Measurements from ENCODE around the gene PARD6A. TPM values are rescaled to one million over a fixed set of nuclear protein-coding genes. Genes with fewer than 3 reads are reported as not detected.

PARD6A gene
- total RNA-seq, 3 donors from 2014 or later (not counting 1 experiment from before 2014, with no cell fraction given), result 3.1 to 4.4 (median 3.3) TPM

GRCh38 chr16:67641779-67642708 lies 18.7 kb upstream of the PARD6A start:
- H3K27ac Mint-ChIP-seq, result peak overlapping the region in 1 of 2 donors; percentile 9
- H3K27me3 ChIP-seq (ENCODE audit: control insufficient read depth, insufficient read depth, low read length), result no peaks in the 10 kb centered on the region
- no peak for DNase-seq
- no peaks in the 10 kb centered on the region for H3K9me3 Mint-ChIP-seq
- no peaks in the 10 kb centered on the region for H3K4me1 Mint-ChIP-seq
- H3K4me3 Mint-ChIP-seq, result no peak overlapping the region
- H3K9me3 ChIP-seq (ENCODE audit: control insufficient read depth, insufficient read depth, low read length), result no peaks in the 10 kb centered on the region
- no peak overlapping the region for H3K4me3 ChIP-seq (ENCODE audit: low read length)
- H3K36me3 Mint-ChIP-seq, result peaks cover 1% of the 10 kb centered on the region
- H3K36me3 ChIP-seq (ENCODE audit: control insufficient read depth, insufficient read depth, low read length), result peaks cover 26% of the 10 kb centered on the region
- no peak for ATAC-seq
- no peak overlapping the region for H3K27ac ChIP-seq (ENCODE audit: low read length)
- 89% methylated on average over 10 of the region's 10 CpGs for WGBS (ENCODE audit: insufficient coverage)
- intact Hi-C loops (cut with micrococcal nuclease), result loop anchor here (5.0 kb wide), 1 partner anchor 80 kb away; the partner anchor contains the start of gene CTCF
- peaks cover 22% of the 10 kb centered on the region for H3K4me1 ChIP-seq (ENCODE audit: control insufficient read depth, insufficient read depth, low read length)
- no peak for TF ChIP-seq CTCF (IDR thresholded peaks at IDR 0.05)
- no peaks in the 10 kb centered on the region for H3K27me3 Mint-ChIP-seq (ENCODE audit: low read depth in 2 of 2)

DNA sequence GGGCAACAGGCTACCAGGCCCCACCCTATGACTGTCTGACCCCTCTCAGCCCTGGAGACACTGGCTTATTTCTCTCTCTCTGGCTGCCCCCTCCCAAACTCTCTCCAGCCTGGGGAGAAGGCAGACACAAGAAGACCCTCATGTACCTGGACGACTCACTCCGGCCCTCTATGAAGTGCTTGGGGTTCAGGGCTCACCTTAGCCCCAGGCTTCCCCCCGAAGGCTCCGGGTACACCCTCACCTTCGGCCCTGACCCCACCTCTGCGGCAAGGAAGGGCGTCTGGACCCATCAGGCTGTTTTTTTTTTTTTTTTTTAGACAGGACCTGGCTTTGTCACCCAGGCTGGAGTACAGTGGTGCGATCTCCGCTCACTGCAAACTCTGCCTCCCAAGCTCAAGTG lies 16.7 kb upstream of the PARD6A start:
- Mint-ChIP-seq H3K36me3 (no peaks in the 10 kb centered on the region), H3K27ac (peak overlapping the region; percentile 16 to 80), H3K9me3 (no peaks in the 10 kb centered on the region), H3K4me3 (peak overlapping the region; percentile 28), H3K27me3 (ENCODE audit: low read depth in 2 of 2) (no peaks in the 10 kb centered on the region), H3K4me1 (no peaks in the 10 kb centered on the region)
- H3K9me3 ChIP-seq (ENCODE audit: control insufficient read depth, insufficient read depth, low read length), result no peaks in the 10 kb centered on the region
- WGBS (ENCODE audit: insufficient coverage), result 95% methylated on average over 9 of the region's 9 CpGs
- H3K27me3 ChIP-seq (ENCODE audit: control insufficient read depth, insufficient read depth, low read length), result no peaks in the 10 kb centered on the region
- no peak for ATAC-seq
- TF ChIP-seq CTCF (IDR thresholded peaks at IDR 0.05), result no peak
- peaks cover 17% of the 10 kb centered on the region for H3K36me3 ChIP-seq (ENCODE audit: control insufficient read depth, insufficient read depth, low read length)
- H3K4me3 ChIP-seq (ENCODE audit: low read length), result no peak overlapping the region
- intact Hi-C loops (cut with micrococcal nuclease), result loop anchor here (1.0 to 5.0 kb wide), 2 partner anchors 82 to 97 kb away; partner anchors contain the start of gene CTCF
- no peak overlapping the region for H3K27ac ChIP-seq (ENCODE audit: low read length)
- DNase-seq, result no peak
- H3K4me1 ChIP-seq (ENCODE audit: control insufficient read depth, insufficient read depth, low read length), result peaks cover 22% of the 10 kb centered on the region

DNA sequence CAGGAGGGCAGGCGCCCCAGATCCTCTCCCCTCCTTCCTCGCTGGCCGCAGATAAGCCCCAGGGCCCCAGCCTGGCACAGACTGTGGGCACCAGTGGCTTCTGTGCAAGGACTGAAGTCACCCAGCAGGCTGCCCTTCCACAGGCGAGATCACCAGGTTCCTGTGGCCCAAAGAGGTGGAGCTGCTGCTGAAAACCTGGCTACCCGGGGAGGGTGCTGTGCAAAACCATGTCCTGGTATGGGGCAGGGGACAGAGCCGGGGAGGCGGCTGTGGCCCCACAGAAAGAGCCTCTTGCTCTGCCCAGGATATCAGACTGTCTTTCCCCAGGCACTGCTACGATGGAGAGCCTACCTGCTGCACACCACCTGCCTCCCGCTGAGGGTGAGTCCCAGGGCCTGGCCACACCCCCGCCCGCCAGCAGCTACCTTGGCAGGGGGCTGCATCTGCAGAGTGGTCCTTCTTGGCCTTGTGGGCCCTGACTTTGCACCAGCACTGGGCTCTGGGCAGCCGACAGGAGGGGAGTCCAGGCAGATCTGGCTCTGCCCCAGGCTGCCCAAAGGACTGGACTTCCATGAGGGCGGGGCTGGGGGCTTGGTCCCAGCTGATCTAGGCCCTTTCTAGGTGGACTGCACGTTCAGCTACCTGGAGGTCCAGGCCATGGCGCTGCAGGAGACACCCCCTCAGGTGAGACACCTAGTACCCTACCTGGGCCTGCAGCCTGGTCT lies 15.2 kb upstream of the PARD6A start:
- WGBS (ENCODE audit: insufficient coverage), result 52% methylated on average over 15 of the region's 15 CpGs
- ATAC-seq (peak in 2 of 3 donors; percentile 17 to 25), DNase-seq (peak in 1 of 2 donors; percentile 51)
- peak overlapping the region; percentile 61 to 80 for H3K27ac Mint-ChIP-seq
- peaks cover 22% of the 10 kb centered on the region for H3K4me1 ChIP-seq (ENCODE audit: control insufficient read depth, insufficient read depth, low read length)
- H3K4me1 Mint-ChIP-seq, result no peaks in the 10 kb centered on the region
- peak overlapping the region; percentile 80 for H3K27ac ChIP-seq (ENCODE audit: low read length)
- intact Hi-C loops (cut with micrococcal nuclease), result no loop called here
- no peaks in the 10 kb centered on the region for H3K36me3 Mint-ChIP-seq
- peak overlapping the region; percentile 76 for H3K4me3 Mint-ChIP-seq
- H3K9me3 Mint-ChIP-seq, result no peaks in the 10 kb centered on the region
- peak overlapping the region; percentile 58 for H3K4me3 ChIP-seq (ENCODE audit: low read length)
- H3K27me3 Mint-ChIP-seq (ENCODE audit: low read depth in 2 of 2), result no peaks in the 10 kb centered on the region
- TF ChIP-seq CTCF (IDR thresholded peaks at IDR 0.05), result no peak
- no peaks in the 10 kb centered on the region for H3K9me3 ChIP-seq (ENCODE audit: control insufficient read depth, insufficient read depth, low read length)
- H3K36me3 ChIP-seq (ENCODE audit: control insufficient read depth, insufficient read depth, low read length), result peaks cover 31% of the 10 kb centered on the region
- no peaks in the 10 kb centered on the region for H3K27me3 ChIP-seq (ENCODE audit: control insufficient read depth, insufficient read depth, low read length)

Data from natural killer cell (primary cell).